Glomerular visceral epithelial cell (primary cell): ENCODE measurements around the gene APBB3.
"Not testable (repeated sequence)": the region's sequence is repeated elsewhere in the genome, so short reads cannot be mapped to it uniquely, and the experiment has no call there.

Source experiments
- DNase-seq: peaks from one replicate; pipeline ENCODE4 v3.0.0-alpha.2; 2016; ENCODE audit errors: extremely low spot score

APBB3 gene, protein sequence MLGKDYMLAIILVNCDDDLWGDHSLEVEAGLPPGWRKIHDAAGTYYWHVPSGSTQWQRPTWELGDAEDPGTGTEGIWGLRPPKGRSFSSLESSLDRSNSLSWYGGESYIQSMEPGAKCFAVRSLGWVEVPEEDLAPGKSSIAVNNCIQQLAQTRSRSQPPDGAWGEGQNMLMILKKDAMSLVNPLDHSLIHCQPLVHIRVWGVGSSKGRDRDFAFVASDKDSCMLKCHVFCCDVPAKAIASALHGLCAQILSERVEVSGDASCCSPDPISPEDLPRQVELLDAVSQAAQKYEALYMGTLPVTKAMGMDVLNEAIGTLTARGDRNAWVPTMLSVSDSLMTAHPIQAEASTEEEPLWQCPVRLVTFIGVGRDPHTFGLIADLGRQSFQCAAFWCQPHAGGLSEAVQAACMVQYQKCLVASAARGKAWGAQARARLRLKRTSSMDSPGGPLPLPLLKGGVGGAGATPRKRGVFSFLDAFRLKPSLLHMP

DNA sequence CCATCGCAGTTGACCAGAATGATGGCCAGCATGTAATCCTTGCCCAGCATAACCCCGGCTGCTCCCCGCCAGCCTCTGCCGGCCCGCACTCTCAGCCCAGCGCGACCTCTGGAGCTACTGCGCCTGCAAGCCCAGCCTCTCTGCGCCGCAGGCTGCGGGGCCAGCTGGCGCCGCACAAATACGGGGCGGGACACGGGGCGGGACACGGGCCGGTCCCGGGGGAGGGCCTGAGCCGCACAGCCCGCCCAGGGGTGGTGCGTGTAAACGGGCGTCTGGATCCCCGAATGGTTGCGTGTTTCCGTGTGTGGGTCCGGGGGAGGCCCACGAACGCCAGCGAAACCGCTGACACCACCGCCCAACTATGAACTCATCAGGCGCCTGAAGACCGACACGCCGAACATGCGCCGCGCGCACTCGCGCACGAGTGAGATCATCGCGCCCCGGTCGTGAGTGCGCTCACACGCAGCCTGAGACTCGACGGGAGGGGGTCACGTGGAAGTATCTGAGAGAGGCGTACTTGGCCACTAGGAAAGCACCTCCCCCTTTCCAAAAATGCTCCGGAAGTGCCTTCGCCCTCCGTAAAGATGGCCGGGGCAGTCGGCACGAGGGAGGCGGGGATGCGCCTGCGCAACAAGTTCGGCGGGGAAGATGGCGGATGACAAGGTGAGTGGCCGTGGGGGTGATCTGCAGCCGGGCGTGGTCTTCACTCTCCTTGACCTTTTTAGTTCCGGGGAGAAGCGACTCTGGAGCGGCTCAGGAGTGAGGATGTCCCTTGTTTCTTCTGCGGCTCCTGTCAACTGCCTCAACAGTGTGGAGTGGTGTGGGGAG lies at the start of gene APBB3, which contains the start of gene SLC35A4:
TSS of gene APBB3 (minus strand) at position 403 of the 828 bp plus-strand sequence. CDS start at position 50, 353 bp downstream.
TSS of gene SLC35A4 (plus strand) at position 633 of the 828 bp plus-strand sequence. CDS start 2,342 bp downstream, outside the sequence.
- peak; percentile 99 for DNase-seq

- DNase-seq = no peak
These were observed 46.7 kb upstream of the APBB3 start for GRCh38 chr5:140611020-140611521.

DNA sequence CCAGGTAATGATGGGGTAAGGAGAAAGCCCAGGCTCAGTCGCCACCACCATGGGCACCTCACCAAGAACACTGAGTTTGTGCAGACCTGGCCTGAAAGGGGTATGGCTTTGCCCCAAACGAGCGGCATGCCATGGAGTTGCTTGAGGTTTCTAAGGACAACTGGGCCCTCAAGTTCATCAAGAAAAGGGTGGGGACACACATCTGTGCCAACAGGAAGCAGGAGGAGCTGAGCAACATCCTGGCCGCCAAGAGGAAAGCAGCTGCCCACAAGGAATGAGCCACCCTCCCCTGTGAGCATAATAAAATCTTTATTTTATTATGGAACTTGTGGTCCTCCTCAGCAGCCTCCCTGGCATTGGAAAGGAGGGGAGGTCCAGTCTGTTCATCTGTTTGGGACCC lies 44.7 kb upstream of the APBB3 start:
- no peak for DNase-seq

GRCh38 chr5:140608722-140609121 lies 44.3 kb upstream of the APBB3 start:
- no peak for DNase-seq

DNA sequence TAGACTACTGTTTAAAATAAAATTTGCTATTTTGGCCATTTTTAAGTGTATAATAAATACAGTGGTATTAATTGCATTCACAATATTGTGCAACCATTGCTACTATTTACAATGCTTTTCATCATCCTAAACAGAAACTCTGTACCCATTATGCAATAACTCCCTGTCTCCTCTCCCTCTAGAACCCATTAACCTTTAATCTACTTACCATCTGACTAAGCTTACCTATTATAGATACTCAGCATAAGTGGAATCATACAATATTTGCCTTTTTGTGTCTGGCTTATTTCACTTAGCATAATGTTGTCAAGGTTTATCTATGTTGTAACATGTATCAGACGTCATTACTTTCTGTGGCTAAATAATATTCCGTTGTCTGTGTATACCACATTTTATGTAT lies 42.6 kb upstream of the APBB3 start:
- no peak for DNase-seq

GRCh38 chr5:140605879-140606278 lies 41.5 kb upstream of the APBB3 start:
- DNase-seq = no peak

GRCh38 chr5:140603734-140604133 lies 39.3 kb upstream of the APBB3 start:
- DNase-seq = no peak

- not testable (repeated sequence) for DNase-seq
These were observed 39.0 kb upstream of the APBB3 start for GRCh38 chr5:140603446-140603698.

- no peak for DNase-seq
These were observed 37.7 kb upstream of the APBB3 start for GRCh38 chr5:140602147-140602546.

DNA sequence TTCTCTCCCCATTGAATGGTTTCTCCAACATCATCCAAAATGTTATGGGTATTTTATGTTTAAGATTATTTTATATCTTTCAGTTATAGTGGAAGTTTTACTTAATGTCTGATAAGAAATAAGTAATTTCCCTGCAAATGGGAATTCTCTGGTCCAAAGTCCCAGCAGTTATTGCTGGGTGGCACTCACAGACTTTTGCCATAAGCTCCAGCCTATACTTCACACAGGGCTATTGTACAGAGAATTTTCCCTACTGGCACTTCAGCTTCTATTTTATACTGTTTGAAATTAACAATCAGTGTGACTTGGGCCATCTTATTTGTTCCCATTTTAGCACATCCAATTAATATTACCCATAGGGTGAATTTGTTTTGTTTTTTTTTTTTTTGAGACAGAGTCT lies 35.7 kb upstream of the APBB3 start:
- DNase-seq = no peak

GRCh38 chr5:140598836-140599235 lies 34.4 kb upstream of the APBB3 start:
- no peak for DNase-seq

DNA sequence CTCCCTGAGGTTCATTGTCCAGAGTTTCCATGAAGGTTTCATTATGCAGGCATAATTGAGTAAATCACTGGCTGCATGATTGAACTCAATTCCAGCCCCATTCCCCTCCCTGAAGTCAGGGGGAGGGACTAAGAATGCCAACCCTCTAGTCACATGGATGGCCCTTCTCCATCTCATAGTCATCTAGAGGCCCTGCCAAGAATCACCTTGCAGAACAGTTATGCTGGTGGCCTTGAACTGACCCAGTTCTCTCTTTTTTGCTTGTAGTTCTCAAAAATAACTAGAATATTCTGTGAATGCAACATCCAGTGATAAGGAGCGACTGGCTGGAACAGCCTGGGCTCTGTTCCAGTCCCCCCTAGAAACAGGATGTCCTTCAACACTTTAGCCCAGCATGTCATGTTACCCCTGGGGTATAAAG lies 31.9 kb upstream of the APBB3 start:
- no peak for DNase-seq

DNA sequence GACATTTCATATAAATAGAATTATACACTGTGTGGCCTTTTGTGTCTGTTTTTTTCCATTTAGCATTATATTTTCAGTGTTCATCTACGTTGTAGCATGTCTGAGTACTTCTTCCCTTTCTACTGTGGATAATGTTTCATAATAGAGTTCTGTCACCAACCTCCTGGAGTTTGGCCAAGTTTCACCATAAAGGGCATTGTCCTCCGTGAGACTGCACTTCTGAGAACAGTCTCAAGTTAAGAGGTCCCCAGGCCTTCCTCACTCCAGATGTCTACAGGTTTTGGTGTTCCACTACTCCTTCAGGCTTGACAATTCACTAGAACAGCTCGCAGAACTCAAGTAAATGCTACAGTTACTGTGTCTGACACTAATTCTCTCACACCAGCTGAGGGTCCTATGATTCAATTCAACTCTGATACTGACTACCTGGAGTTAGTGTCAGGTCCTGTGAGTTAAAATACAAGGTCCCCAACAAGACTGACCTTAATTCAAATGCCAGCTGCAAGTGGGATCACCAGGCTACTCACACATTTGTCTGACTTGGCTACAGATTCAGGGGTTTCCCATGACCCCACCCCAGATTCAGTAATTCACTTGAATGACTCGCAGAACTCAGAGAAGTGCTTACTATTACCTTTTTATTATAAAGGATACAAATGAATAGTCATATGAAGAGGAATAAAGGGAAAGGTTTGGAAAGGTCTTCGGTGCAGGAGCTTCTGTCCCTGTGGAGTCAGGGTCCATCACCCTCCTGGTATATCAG lies 31.3 kb upstream of the APBB3 start:
- no peak for DNase-seq

- DNase-seq = no peak
These were observed 29.8 kb upstream of the APBB3 start for GRCh38 chr5:140594169-140594568.

GRCh38 chr5:140593070-140593469 lies 28.7 kb upstream of the APBB3 start:
- not testable (repeated sequence) for DNase-seq

DNA sequence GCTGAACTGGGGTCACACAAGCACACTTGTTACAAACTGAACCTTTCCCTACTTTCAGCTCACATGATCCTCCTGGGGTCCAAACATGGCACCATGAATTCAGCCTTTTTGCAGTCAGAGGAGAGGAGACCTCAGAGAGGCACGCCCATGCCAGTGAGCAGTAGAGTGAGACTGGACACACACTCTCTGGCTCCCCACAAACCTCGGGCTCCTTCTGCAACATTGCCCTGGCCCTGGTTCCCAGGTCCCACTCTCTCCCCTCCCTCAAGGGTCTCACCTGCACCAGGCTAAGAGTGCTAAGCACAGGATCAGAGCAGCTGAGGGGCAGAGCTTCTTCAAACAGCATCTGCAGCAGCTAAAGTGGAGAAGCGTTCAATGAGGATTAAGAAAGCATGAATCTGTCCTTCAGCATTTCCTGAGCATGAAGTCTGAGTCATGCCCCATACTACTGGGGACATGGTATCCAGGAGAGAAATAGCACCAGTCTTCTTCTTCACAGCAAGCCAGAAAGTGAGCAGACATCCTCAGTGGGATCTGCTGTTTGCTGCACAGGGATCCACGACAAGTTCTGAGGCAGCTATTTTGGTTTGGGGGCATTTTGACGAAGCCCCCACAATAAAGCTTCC lies 27.5 kb upstream of the APBB3 start:
- DNase-seq = peak; percentile 36

- DNase-seq = no peak
These were observed 26.5 kb upstream of the APBB3 start for GRCh38 chr5:140590861-140591260.

DNA sequence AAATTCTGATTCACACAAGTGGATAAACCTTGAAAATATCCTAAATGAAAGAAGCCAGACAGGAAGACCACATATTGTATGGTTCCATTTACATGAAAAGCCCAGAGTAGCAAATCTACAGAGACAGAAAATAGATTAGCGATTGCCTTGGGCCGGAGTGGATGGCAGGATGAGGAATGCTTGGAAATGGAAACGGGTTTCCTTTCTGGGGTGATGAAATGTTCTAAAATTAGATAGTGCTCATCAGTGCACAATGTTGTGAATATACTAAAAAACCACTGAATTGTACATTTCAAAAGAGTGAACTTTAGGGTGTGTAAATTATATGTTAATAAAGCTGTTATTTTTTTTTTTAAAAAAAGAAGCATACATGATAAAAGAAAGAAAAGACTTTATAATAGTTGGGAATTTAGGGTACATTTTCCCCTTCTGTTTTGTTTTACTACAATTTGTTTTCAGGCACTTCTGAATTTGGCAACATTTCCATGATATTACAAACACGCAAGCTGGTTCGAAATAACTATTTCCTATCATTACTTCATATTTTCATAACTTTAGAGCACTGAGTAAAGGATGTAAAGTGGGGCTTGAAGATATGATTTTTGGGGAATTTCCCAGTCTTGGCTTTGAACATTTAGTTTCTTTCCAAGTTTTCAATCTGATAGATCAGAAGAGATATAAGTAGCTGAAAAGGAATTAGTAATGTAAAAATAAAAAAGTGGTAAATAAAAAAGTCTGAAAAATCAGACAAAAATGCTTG lies 24.1 kb upstream of the APBB3 start:
- DNase-seq = no peak

GRCh38 chr5:140587495-140587894 lies 23.1 kb upstream of the APBB3 start:
- DNase-seq = no peak

- DNase-seq = not testable (repeated sequence)
These were observed 14.9 kb upstream of the APBB3 start for GRCh38 chr5:140579188-140579747.
